ENCODE measurements around the gene ARHGEF28.

The ARHGEF28 gene

DNA sequence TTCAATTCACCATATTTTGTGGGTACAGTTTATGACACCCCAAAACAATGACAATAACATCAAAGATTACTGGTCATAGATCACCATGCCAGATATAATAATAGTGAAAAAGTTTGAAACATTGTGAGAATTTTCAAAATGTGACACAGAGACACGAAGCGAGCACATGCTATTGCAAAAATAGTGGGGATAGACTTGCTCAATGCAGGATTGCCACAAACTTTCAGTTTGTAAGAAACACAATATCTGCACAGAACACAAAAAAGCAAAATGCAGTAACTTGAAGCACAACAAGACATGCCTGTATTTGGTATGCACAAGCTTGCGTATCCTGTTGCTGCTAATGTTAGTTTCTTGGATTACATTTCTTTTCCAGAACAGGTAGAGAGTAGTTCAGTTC is 35.8 kb downstream of the ARHGEF28 start:
- Histone ChIP-seq H3K9ac (ENCODE audit: insufficient read length, low read depth) (no peak overlapping the region), H3K36me3 (ENCODE audit: insufficient read depth, insufficient read length, low read length) (no peaks in the 10 kb centered on the region), H3K4me3 (ENCODE audit: insufficient read length, low read depth) (no peak overlapping the region), H3K9me3 (ENCODE audit: insufficient read depth, low read length) (no peaks in the 10 kb centered on the region), H3K4me1 (ENCODE audit: insufficient read depth, insufficient read length) (no peaks in the 10 kb centered on the region), H3K27me3 (ENCODE audit: insufficient read depth, insufficient read length) (no peaks in the 10 kb centered on the region)
- TF ChIP-seq ZNF274 (IDR thresholded peaks at IDR 0.05; ENCODE audit: low read depth, low read length) = no peak
- TF ChIP-seq YY1 (IDR thresholded peaks at IDR 0.05; ENCODE audit: insufficient read depth, insufficient read length) = no peak
- TF ChIP-seq SUZ12 (IDR thresholded peaks at IDR 0.05; ENCODE audit: extremely low read depth, insufficient read depth, insufficient read length) = no peak
- DNase-seq (ENCODE audit: low read depth, low spot score) = no peak

DNA sequence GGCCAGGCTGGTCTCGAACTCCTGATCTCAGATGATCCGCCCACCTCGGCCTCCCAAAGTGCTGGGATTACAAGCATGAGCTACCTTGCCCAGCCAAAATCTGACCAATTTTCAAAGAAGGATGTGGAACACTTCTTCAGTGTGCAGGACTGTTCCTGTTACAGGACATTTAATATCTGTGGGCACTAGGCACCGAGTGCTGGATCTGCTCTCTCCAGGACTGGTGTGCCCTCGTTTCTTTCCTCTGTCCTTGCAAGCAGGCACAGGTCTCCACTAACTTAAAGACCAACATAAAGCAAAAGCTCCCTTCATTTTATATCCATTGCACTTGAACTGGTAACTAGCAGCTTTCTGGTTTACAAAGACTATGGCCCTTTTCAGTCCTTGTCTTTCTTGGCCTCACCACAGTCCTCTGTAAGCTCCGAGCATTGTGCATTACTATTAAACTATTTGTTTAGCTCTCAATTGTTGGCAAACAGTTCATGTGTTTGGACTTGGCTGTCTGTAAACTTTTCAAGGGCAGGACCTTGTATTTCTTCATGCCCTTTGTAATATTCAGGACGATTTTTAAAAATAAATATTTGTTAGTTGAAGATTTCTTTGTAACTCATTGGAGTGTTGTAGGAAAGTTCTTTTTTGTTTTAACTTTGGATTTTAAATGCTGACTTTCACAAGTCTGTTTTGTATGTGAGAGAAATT is 37.3 kb downstream of the ARHGEF28 start:
- DNase-seq (ENCODE audit: low read depth, low spot score) = no peak
- Histone ChIP-seq H3K9ac (ENCODE audit: insufficient read length, low read depth) (no peak overlapping the region), H3K9me3 (ENCODE audit: insufficient read depth, low read length) (no peaks in the 10 kb centered on the region), H3K27me3 (ENCODE audit: insufficient read depth, insufficient read length) (no peaks in the 10 kb centered on the region), H3K36me3 (ENCODE audit: insufficient read depth, insufficient read length, low read length) (no peaks in the 10 kb centered on the region), H3K4me1 (ENCODE audit: insufficient read depth, insufficient read length) (no peaks in the 10 kb centered on the region), H3K4me3 (ENCODE audit: insufficient read length, low read depth) (no peak overlapping the region)
- TF ChIP-seq ZNF274 (IDR thresholded peaks at IDR 0.05; ENCODE audit: low read depth, low read length) = no peak
- TF ChIP-seq YY1 (IDR thresholded peaks at IDR 0.05; ENCODE audit: insufficient read depth, insufficient read length) = no peak
- no peak for TF ChIP-seq SUZ12 (IDR thresholded peaks at IDR 0.05; ENCODE audit: extremely low read depth, insufficient read depth, insufficient read length)

DNA sequence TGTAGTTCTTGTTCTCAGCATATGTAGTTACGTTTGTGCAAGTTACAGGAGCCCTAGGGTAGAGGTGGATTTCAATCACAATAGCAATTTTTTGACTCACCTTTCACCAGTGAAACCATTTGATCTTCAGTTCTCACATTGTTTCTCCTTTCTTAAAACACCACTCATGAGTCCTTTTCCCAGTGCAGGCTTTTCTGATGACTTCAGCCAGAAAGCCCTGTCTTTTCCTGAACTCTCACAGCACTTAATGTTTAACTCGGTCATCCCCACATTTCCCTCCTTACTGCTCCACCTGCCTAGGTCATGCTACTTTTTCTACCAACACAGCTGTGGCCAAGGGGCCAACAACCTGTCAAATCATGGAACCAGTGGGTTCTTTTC is 37.9 kb downstream of the ARHGEF28 start:
- DNase-seq (ENCODE audit: low read depth, low spot score) = no peak
- Histone ChIP-seq H3K4me1 (ENCODE audit: insufficient read depth, insufficient read length) (no peaks in the 10 kb centered on the region), H3K9ac (ENCODE audit: insufficient read length, low read depth) (no peak overlapping the region), H3K4me3 (ENCODE audit: insufficient read length, low read depth) (no peak overlapping the region), H3K27me3 (ENCODE audit: insufficient read depth, insufficient read length) (no peaks in the 10 kb centered on the region), H3K9me3 (ENCODE audit: insufficient read depth, low read length) (no peaks in the 10 kb centered on the region), H3K36me3 (ENCODE audit: insufficient read depth, insufficient read length, low read length) (no peaks in the 10 kb centered on the region)
- TF ChIP-seq YY1 (IDR thresholded peaks at IDR 0.05; ENCODE audit: insufficient read depth, insufficient read length) (no peak), ZNF274 (IDR thresholded peaks at IDR 0.05; ENCODE audit: low read depth, low read length) (no peak), SUZ12 (IDR thresholded peaks at IDR 0.05; ENCODE audit: extremely low read depth, insufficient read depth, insufficient read length) (no peak)

DNA sequence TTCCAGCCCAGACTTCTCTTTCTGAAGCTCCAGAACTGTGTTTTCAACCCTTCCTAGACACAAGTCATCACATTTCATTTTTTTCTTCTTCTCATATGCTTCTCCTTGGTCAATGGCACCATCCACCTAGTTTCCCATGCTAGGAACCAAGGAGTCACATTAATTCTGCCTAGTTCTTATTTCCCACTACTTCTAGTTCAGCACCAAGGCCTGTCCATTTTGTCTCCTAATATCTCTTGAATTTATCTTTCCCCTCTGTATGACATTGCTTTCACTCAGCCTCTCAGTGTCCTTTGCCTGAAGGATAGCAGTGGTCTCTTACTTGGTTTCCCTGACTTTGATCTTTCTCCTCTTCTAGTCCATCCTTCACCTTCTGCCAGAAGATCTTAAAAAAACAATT is 38.8 kb downstream of the ARHGEF28 start:
- Histone ChIP-seq H3K4me1 (ENCODE audit: insufficient read depth, insufficient read length) (no peaks in the 10 kb centered on the region), H3K9ac (ENCODE audit: insufficient read length, low read depth) (no peak overlapping the region), H3K4me3 (ENCODE audit: insufficient read length, low read depth) (no peak overlapping the region), H3K27me3 (ENCODE audit: insufficient read depth, insufficient read length) (no peaks in the 10 kb centered on the region), H3K9me3 (ENCODE audit: insufficient read depth, low read length) (no peaks in the 10 kb centered on the region), H3K36me3 (ENCODE audit: insufficient read depth, insufficient read length, low read length) (no peaks in the 10 kb centered on the region)
- no peak for TF ChIP-seq YY1 (IDR thresholded peaks at IDR 0.05; ENCODE audit: insufficient read depth, insufficient read length)
- no peak for TF ChIP-seq SUZ12 (IDR thresholded peaks at IDR 0.05; ENCODE audit: extremely low read depth, insufficient read depth, insufficient read length)
- TF ChIP-seq ZNF274 (IDR thresholded peaks at IDR 0.05; ENCODE audit: low read depth, low read length) = no peak
- no peak for DNase-seq (ENCODE audit: low read depth, low spot score)

DNA sequence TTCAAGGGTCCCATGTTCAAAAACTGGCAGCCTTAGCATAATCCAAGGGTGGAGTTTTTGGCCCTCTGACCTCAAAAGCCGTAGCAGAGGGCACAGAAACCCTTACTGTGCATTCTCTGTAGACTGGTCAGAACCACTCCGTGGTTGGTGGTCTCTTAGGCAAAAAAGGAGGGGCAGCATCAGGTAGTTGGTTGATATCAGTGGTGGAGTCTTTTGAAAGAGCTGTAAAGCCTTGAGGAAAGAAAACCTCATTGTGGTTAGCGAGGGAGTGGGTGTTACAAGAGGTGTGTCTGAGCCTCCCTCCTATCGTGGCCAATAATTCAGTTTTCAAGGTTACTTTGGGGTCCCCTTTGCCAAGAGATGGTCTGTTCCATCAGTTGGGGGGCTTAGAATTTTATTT is 40.9 kb downstream of the ARHGEF28 start:
- Histone ChIP-seq H3K27me3 (ENCODE audit: insufficient read depth, insufficient read length) (no peaks in the 10 kb centered on the region), H3K36me3 (ENCODE audit: insufficient read depth, insufficient read length, low read length) (no peaks in the 10 kb centered on the region), H3K4me3 (ENCODE audit: insufficient read length, low read depth) (no peak overlapping the region), H3K4me1 (ENCODE audit: insufficient read depth, insufficient read length) (no peaks in the 10 kb centered on the region), H3K9me3 (ENCODE audit: insufficient read depth, low read length) (no peaks in the 10 kb centered on the region), H3K9ac (ENCODE audit: insufficient read length, low read depth) (no peak overlapping the region)
- TF ChIP-seq YY1 (IDR thresholded peaks at IDR 0.05; ENCODE audit: insufficient read depth, insufficient read length) = no peak
- no peak for TF ChIP-seq SUZ12 (IDR thresholded peaks at IDR 0.05; ENCODE audit: extremely low read depth, insufficient read depth, insufficient read length)
- no peak for TF ChIP-seq ZNF274 (IDR thresholded peaks at IDR 0.05; ENCODE audit: low read depth, low read length)
- no peak for DNase-seq (ENCODE audit: low read depth, low spot score)

DNA sequence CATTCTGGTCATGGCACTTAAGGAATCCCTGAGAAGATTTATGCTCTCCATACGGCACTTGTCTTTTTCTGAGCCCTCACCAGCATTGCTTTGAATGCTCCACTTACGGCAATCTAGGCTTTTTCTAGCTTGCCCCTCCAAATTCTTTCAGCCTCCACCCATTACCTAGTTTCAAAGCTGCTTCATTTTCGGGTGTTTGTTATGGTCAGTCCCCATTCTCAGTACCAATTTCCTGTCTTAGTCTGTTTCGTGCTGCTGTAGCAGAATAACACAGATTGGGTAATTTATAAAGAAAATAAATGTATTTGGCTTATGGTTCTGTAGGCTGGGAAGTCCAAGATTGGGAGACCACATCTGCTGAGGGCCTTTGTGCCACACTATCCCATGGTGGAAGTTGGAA is 42.0 kb downstream of the ARHGEF28 start:
- Histone ChIP-seq H3K4me3 (ENCODE audit: insufficient read length, low read depth) (no peak overlapping the region), H3K27me3 (ENCODE audit: insufficient read depth, insufficient read length) (no peaks in the 10 kb centered on the region), H3K4me1 (ENCODE audit: insufficient read depth, insufficient read length) (no peaks in the 10 kb centered on the region), H3K9ac (ENCODE audit: insufficient read length, low read depth) (no peak overlapping the region), H3K36me3 (ENCODE audit: insufficient read depth, insufficient read length, low read length) (no peaks in the 10 kb centered on the region), H3K9me3 (ENCODE audit: insufficient read depth, low read length) (no peaks in the 10 kb centered on the region)
- TF ChIP-seq YY1 (IDR thresholded peaks at IDR 0.05; ENCODE audit: insufficient read depth, insufficient read length) (no peak), SUZ12 (IDR thresholded peaks at IDR 0.05; ENCODE audit: extremely low read depth, insufficient read depth, insufficient read length) (no peak), ZNF274 (IDR thresholded peaks at IDR 0.05; ENCODE audit: low read depth, low read length) (no peak)
- DNase-seq (ENCODE audit: low read depth, low spot score) = no peak

DNA sequence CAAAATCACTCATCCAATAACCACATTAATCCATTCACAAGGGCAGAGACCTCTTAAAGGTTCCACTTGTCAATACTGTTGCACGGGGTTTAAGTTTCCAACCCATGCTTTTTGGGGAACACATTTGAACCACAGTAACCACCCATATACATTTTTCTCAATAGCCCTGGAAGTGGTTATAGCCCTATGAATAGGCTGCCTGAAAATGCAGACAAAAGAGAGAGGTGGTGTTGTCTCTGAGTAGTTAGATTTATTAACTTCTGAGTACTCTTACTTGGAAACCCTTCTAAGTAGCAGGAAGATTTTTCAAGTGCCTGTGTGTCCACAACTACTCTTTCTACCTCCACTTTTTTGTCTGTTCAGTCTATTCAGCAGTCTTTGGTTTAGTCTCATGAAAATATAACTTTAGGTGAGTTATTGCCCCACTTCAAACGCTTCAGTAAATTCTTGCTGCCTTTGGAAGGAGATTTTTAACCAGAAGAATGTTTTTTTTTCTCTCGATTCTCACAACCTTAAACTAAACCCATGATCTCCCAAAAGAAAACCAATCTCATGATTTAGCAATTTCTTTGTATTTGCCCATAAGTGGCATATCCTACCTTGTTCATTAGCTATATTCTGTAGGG is 42.6 kb downstream of the ARHGEF28 start:
- no peak for DNase-seq (ENCODE audit: low read depth, low spot score)
- TF ChIP-seq SUZ12 (IDR thresholded peaks at IDR 0.05; ENCODE audit: extremely low read depth, insufficient read depth, insufficient read length) (no peak), YY1 (IDR thresholded peaks at IDR 0.05; ENCODE audit: insufficient read depth, insufficient read length) (no peak), ZNF274 (IDR thresholded peaks at IDR 0.05; ENCODE audit: low read depth, low read length) (no peak)
- H3K9ac ChIP-seq (ENCODE audit: insufficient read length, low read depth) = no peak overlapping the region

More for the DNA sequence above, 42.6 kb downstream of the ARHGEF28 start:
- no peaks in the 10 kb centered on the region for H3K27me3 ChIP-seq (ENCODE audit: insufficient read depth, insufficient read length)
- no peaks in the 10 kb centered on the region for H3K9me3 ChIP-seq (ENCODE audit: insufficient read depth, low read length)
- no peak overlapping the region for H3K4me3 ChIP-seq (ENCODE audit: insufficient read length, low read depth)
- no peaks in the 10 kb centered on the region for H3K36me3 ChIP-seq (ENCODE audit: insufficient read depth, insufficient read length, low read length)
- no peaks in the 10 kb centered on the region for H3K4me1 ChIP-seq (ENCODE audit: insufficient read depth, insufficient read length)
